Thyroid gland (tissue), 4 donors: ENCODE data around the gene TREH. TPM values are rescaled to one million over a fixed set of nuclear protein-coding genes. Genes with fewer than 3 reads are reported as not detected.

Source experiments
- DNase-seq, 2 donors: peaks; one replicate each; pipeline ENCODE4 v3.0.0-alpha.2; 2019
- H3K27ac ChIP-seq, 3 donors: fragments of 200-600 bp; sonication (generic); 1 replicate in 2 of 3; 2 replicates in 1 of 3; pipeline ENCODE4 v1.5.1; 2016 to 2019; ENCODE audit warnings: mild to moderate bottlenecking in 1 of 3, moderate library complexity in 1 of 3
- H3K27me3 ChIP-seq: fragments of 200-600 bp; sonication (generic); one replicate; pipeline ENCODE4 v1.5.1; 2019
- H3K36me3 ChIP-seq, 2 donors: fragments of 200-600 bp; sonication (generic); one replicate each; pipeline ENCODE4 v1.5.1; 2016 to 2019
- H3K4me1 ChIP-seq, 2 donors: fragments of 200-600 bp; sonication (generic); one replicate each; pipeline ENCODE4 v1.5.1; 2017 to 2019
- H3K4me3 ChIP-seq, 3 donors: fragments of 200-600 bp; sonication (generic); replicated peaks in 1 of 3; 1 replicate in 2 of 3; 2 replicates in 1 of 3; pipeline ENCODE4 v1.5.1; 2016; ENCODE audit warnings: mild to moderate bottlenecking in 1 of 3
- H3K9me3 ChIP-seq: fragments of 200-600 bp; sonication (generic); one replicate; pipeline ENCODE4 v1.5.1; 2017
- CTCF ChIP-seq, 6 experiments: fragments of 200-600 bp in 3 of 6; fragments of 450-650 bp in 3 of 6; sonication (generic) in 3 of 6; IDR thresholded peaks; one replicate each; pipeline ENCODE4 v1.5.1; 2016 to 2019; ENCODE audit warnings: antibody characterized with exemption in 6 of 6, mild to moderate bottlenecking in 2 of 6, inconsistent platforms in 1 of 6, moderate library complexity in 1 of 6
- POLR2A ChIP-seq, 2 donors: fragments of 450-650 bp; IDR thresholded peaks; one replicate each; pipeline ENCODE4 v1.6.1; 2017; ENCODE audit warnings: antibody characterized with exemption in 2 of 2, mild to moderate bottlenecking in 2 of 2, moderate library complexity in 1 of 2
- WGBS, 2 donors: methylation state at CpG; one replicate each; pipeline ENCODE4 v1.1.5; 2017; 5-methylcytosine and 5-hydroxymethylcytosine counted together
- intact Hi-C: fragments of 100-400 bp; cut with DNase I; formaldehyde crosslinking; loops from one replicate; pipeline ENCODE4 v1.15.1; 2023
- total RNA-seq, 4 donors: library from RNA; depleted of rRNA; stranded (reverse); fragments of >200 nt; gene quantifications; one replicate each; pipeline ENCODE4 v1.2.3, GENCODE V29; 2016

Gene TREH
- total RNA-seq, 4 donors from 2014 or later = not detected

GRCh38 chr11:118697346-118697745 is 17.9 kb upstream of the TREH start:
- Histone ChIP-seq H3K4me3 (no peak overlapping the region), H3K9me3 (no peaks in the 10 kb centered on the region), H3K36me3 (no peaks in the 10 kb centered on the region), H3K27me3 (no peaks in the 10 kb centered on the region), H3K27ac (no peak overlapping the region), H3K4me1 (no peaks in the 10 kb centered on the region)
- 60 to 70% methylated on average over 2 to 8 of the region's 8 CpGs for WGBS, 2 donors
- no peak for DNase-seq
- intact Hi-C loops = loop anchor here (10.0 kb wide), 1 partner anchor 77 kb away; no protein-coding TSS in a partner anchor
- no peak for TF ChIP-seq POLR2A (IDR thresholded peaks at IDR 0.05)
- TF ChIP-seq CTCF (IDR thresholded peaks at IDR 0.05) = no peak

GRCh38 chr11:118696673-118697226 is 17.3 kb upstream of the TREH start:
- Histone ChIP-seq H3K9me3 (no peaks in the 10 kb centered on the region), H3K27me3 (no peaks in the 10 kb centered on the region), H3K36me3 (no peaks in the 10 kb centered on the region), H3K4me1 (no peaks in the 10 kb centered on the region), H3K27ac (no peak overlapping the region), H3K4me3 (no peak overlapping the region)
- intact Hi-C loops = loop anchor here (10.0 kb wide), 1 partner anchor 78 kb away; no protein-coding TSS in a partner anchor
- no peak for TF ChIP-seq POLR2A (IDR thresholded peaks at IDR 0.05)
- no peak for TF ChIP-seq CTCF (IDR thresholded peaks at IDR 0.05)
- 86 to 88% methylated on average over 6 of the region's 7 CpGs for WGBS, 2 donors
- DNase-seq = no peak

GRCh38 chr11:118694771-118695170 is 15.3 kb upstream of the TREH start:
- WGBS, 2 donors = 92 to 93% methylated on average over 10 to 11 of the region's 11 CpGs
- DNase-seq = no peak
- Histone ChIP-seq H3K4me1 (peaks cover 0 to 4% of the 10 kb centered on the region in 2 donors), H3K9me3 (no peaks in the 10 kb centered on the region), H3K4me3 (no peak overlapping the region), H3K36me3 (no peaks in the 10 kb centered on the region), H3K27ac (no peak overlapping the region), H3K27me3 (no peaks in the 10 kb centered on the region)
- intact Hi-C loops = loop anchor here (10.0 kb wide), 1 partner anchor 80 kb away; no protein-coding TSS in a partner anchor
- TF ChIP-seq CTCF (IDR thresholded peaks at IDR 0.05) (no peak), POLR2A (IDR thresholded peaks at IDR 0.05) (no peak)

GRCh38 chr11:118694185-118694584 is 14.7 kb upstream of the TREH start:
- no peaks in the 10 kb centered on the region for H3K36me3 ChIP-seq
- H3K27me3 ChIP-seq = no peaks in the 10 kb centered on the region
- WGBS, 2 donors = 89 to 90% methylated on average over 8 of the region's 8 CpGs

More at GRCh38 chr11:118694185-118694584, 14.7 kb upstream of the TREH start:
- TF ChIP-seq POLR2A (IDR thresholded peaks at IDR 0.05) (no peak), CTCF (IDR thresholded peaks at IDR 0.05) (no peak)
- H3K27ac ChIP-seq = no peak overlapping the region
- DNase-seq = no peak
- peaks cover 4 to 9% of the 10 kb centered on the region in 2 donors for H3K4me1 ChIP-seq
- intact Hi-C loops = loop anchor here (10.0 kb wide), 1 partner anchor 81 kb away; no protein-coding TSS in a partner anchor
- H3K9me3 ChIP-seq = no peaks in the 10 kb centered on the region
- no peak overlapping the region for H3K4me3 ChIP-seq
